ENCODE measurements around the gene ALDH7A1. TPM values are rescaled to one million over a fixed set of nuclear protein-coding genes. Genes with fewer than 3 reads are reported as not detected.

The ALDH7A1 gene
- total RNA-seq, 3 donors from 2014 or later = 39.4 to 46.1 (median 41.6) TPM

DNA sequence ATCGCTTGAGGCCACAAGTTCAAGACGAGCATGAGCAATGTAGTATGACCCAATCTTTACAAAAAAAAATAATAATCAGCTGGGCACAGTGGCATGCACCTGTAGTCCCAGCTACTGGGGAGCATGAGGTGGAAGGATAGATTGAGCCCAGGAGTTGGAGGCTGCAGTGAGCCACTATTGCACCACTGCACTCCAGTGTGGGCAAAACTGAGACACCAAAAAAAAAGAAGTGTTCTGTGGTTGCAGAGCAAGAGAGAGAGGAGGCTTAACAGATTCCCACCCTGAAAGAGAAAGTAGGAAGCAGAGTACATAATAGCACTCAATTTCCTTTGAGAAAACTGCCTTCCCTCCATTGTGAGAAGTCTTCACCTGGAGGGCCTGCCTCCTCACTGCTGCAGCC, 52.6 kb downstream of the ALDH7A1 start:
- DNase-seq (no peak), ATAC-seq (no peak)
- TF ChIP-seq, protein P1, sequence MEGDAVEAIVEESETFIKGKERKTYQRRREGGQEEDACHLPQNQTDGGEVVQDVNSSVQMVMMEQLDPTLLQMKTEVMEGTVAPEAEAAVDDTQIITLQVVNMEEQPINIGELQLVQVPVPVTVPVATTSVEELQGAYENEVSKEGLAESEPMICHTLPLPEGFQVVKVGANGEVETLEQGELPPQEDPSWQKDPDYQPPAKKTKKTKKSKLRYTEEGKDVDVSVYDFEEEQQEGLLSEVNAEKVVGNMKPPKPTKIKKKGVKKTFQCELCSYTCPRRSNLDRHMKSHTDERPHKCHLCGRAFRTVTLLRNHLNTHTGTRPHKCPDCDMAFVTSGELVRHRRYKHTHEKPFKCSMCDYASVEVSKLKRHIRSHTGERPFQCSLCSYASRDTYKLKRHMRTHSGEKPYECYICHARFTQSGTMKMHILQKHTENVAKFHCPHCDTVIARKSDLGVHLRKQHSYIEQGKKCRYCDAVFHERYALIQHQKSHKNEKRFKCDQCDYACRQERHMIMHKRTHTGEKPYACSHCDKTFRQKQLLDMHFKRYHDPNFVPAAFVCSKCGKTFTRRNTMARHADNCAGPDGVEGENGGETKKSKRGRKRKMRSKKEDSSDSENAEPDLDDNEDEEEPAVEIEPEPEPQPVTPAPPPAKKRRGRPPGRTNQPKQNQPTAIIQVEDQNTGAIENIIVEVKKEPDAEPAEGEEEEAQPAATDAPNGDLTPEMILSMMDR (IDR thresholded peaks at IDR 0.05) = no peak
- intact Hi-C loops (cut with DNase I, micrococcal nuclease) = loop anchor here in 1 of 2 donors (5.0 kb wide), 1 partner anchor 205 kb away; no protein-coding TSS in a partner anchor
- H3K36me3 ChIP-seq (ENCODE audit: low read depth) = no peaks in the 10 kb centered on the region
- H3K4me1 ChIP-seq (ENCODE audit: low read depth) = no peaks in the 10 kb centered on the region
- no peaks in the 10 kb centered on the region for H3K9me3 ChIP-seq
- no peak overlapping the region for H3K4me3 ChIP-seq

DNA sequence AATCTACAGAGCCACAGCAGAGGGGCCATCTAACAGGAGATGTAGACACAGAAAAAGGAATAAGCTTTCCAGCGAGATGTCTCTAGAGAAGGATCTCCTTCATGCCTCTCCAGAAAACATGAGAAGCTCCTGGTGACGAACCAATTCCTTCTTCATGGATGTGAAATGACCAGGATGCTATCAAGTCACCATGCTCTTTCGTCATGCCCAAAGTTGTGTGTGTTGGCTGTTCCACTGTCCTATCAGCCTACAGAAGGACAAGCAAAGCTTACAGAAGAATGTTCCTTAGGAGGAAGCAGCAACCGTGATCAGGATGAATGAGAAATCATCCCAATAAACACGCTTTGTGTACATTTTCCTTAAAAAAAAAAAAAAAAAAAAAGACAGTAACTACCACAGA, 54.4 kb downstream of the ALDH7A1 start:
- Histone ChIP-seq H3K36me3 (ENCODE audit: low read depth) (no peaks in the 10 kb centered on the region), H3K4me3 (no peak overlapping the region), H3K9me3 (no peaks in the 10 kb centered on the region), H3K4me1 (ENCODE audit: low read depth) (no peaks in the 10 kb centered on the region)
- ATAC-seq (no peak), DNase-seq (no peak)
- intact Hi-C loops (cut with DNase I, micrococcal nuclease) = loop anchor here in 1 of 2 donors (5.0 kb wide), 1 partner anchor 203 kb away; no protein-coding TSS in a partner anchor
- TF ChIP-seq, protein P1 (IDR thresholded peaks at IDR 0.05) = no peak

DNA sequence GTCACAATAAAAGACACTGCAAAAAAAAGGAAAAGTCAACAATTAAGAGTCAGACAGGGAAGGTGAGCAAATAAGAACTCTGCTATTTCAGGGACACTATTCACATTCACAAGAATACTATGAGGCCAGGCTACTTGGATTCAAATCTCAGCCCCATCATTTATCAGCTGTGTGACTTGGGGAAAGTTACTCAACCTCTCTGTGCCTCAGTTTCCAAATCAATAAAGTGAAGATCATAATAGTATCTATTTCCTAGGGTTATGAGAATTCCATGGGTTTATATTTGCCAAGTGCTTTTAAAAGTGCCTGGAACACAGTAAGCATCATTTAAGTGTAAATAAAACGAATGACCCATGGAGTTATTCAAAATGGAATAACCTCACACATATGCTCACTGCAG, 56.4 kb downstream of the ALDH7A1 start:
- H3K9me3 ChIP-seq = no peaks in the 10 kb centered on the region
- H3K4me1 ChIP-seq (ENCODE audit: low read depth) = no peaks in the 10 kb centered on the region
- ATAC-seq (no peak), DNase-seq (no peak)
- TF ChIP-seq, protein P1 (IDR thresholded peaks at IDR 0.05) = no peak
- intact Hi-C loops (cut with DNase I, micrococcal nuclease) = loop anchor here (5.0 kb wide), 1 partner anchor 186 kb away; no protein-coding TSS in a partner anchor
- H3K36me3 ChIP-seq (ENCODE audit: low read depth) = no peaks in the 10 kb centered on the region
- H3K4me3 ChIP-seq = no peak overlapping the region

DNA sequence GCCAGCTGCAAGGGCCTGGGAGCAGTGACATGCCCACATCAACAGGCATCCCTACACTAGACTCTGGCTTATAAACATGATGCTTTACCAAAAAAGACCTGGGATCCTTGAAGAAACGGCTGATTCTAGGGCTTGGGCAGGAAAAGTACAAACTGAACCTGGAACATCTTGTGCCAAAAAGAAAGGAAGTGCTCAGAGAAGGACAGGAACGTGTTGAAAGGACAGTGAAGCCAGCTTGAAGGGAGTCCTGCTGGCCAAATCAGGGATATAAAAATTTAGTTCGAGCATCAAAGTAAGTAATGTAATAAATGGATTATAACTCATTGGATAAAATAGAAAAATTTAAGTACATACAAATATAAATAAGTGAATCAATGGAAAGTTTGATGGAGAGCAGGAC, 58.1 kb downstream of the ALDH7A1 start:
- TF ChIP-seq, protein P1 (IDR thresholded peaks at IDR 0.05) = no peak
- Histone ChIP-seq H3K9me3 (no peaks in the 10 kb centered on the region), H3K4me1 (ENCODE audit: low read depth) (no peaks in the 10 kb centered on the region), H3K36me3 (ENCODE audit: low read depth) (no peaks in the 10 kb centered on the region), H3K4me3 (no peak overlapping the region)
- no peak for DNase-seq
- intact Hi-C loops (cut with DNase I, micrococcal nuclease) = loop anchor here (5.0 kb wide), 1 partner anchor 185 kb away; no protein-coding TSS in a partner anchor
- no peak for ATAC-seq

DNA sequence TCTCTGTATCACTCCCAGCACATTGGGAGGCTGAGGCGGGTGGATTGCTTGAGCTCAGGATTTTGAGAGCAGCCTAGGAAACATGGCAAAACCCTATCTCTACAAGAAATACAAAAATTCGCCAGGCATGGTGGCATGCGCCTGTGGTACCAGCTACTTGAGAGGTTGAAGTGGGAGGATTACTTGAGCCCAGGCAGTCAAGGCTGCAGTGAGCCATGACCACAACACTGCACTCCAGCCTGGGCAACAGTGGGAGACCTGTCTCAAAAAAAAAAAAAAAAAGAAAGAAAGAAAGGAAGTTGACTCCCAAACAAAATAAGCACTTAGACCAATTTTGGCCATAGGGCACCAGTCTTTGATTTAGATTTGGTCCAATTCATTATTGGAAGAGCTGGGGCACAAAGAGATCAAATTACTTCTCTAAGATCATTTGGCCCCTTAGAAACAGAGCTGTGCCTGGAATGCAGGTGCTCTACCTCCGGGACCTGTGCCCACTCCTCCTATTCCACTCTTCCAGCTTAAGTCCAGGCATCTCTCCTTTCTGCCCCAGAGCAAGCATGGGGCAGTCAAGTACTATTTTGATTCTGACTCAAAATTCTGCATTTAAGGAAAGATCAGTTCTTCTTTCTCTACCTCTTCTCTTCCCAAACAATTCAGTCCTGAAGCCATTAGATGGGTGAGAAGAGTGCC, 59.0 kb downstream of the ALDH7A1 start:
- TF ChIP-seq, protein P1 (IDR thresholded peaks at IDR 0.05) = no peak
- Histone ChIP-seq H3K4me3 (no peak overlapping the region), H3K9me3 (no peaks in the 10 kb centered on the region), H3K36me3 (ENCODE audit: low read depth) (no peaks in the 10 kb centered on the region), H3K4me1 (ENCODE audit: low read depth) (no peaks in the 10 kb centered on the region)
- ATAC-seq (no peak), DNase-seq (no peak)
- intact Hi-C loops (cut with DNase I, micrococcal nuclease) = loop anchor here (5.0 kb wide), 1 partner anchor 184 kb away; no protein-coding TSS in a partner anchor

All from mucosa of descending colon (tissue), 3 donors.